HFF-Myc (cell line): ENCODE measurements around the gene BCAN.
A peak's percentile ranks its signal among the peaks of the same experiment; 100 is the strongest.

Experiments used
- DNase-seq: peaks from one replicate; pipeline ENCODE4 v3.0.0-alpha.2; 2011; ENCODE audit warnings: low read depth; ENCODE audit errors: extremely low read depth
- H3K4me3 ChIP-seq: replicated peaks from 2 replicates; pipeline ENCODE4 v1.5.1; 2011; ENCODE audit warnings: low read depth, mild to moderate bottlenecking, control low read depth, low read length
- TF ChIP-seq, protein P1 (sequence below): IDR thresholded peaks from 2 replicates; pipeline ENCODE4 v1.5.1; 2012; ENCODE audit warnings: mild to moderate bottlenecking, low read depth, low read length, control low read depth; ENCODE audit errors: missing control alignments

Gene BCAN

DNA sequence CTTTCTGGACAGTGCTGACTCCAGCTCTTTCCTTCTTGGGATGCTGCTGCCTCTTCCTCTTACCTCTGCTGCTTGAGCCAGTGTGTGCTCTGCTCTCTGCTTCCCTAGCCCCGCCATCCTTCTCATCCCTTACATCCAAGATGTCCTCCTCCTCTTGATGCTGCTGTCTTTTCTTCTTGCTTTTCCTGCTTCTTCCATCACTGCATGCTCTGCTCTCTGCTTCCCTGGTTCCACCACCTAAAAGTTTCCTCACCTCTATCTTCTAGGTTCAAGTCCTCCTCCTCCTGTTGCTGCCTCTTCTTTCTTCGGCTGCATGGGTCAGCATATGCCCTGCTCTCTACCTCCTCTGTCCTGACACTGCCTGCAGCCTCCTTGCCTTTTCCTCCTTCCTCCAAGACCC is 46.9 kb upstream of the BCAN start:
- no peak overlapping the region for H3K4me3 ChIP-seq
- TF ChIP-seq, protein P1, sequence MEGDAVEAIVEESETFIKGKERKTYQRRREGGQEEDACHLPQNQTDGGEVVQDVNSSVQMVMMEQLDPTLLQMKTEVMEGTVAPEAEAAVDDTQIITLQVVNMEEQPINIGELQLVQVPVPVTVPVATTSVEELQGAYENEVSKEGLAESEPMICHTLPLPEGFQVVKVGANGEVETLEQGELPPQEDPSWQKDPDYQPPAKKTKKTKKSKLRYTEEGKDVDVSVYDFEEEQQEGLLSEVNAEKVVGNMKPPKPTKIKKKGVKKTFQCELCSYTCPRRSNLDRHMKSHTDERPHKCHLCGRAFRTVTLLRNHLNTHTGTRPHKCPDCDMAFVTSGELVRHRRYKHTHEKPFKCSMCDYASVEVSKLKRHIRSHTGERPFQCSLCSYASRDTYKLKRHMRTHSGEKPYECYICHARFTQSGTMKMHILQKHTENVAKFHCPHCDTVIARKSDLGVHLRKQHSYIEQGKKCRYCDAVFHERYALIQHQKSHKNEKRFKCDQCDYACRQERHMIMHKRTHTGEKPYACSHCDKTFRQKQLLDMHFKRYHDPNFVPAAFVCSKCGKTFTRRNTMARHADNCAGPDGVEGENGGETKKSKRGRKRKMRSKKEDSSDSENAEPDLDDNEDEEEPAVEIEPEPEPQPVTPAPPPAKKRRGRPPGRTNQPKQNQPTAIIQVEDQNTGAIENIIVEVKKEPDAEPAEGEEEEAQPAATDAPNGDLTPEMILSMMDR: no peak
- DNase-seq: no peak

DNA sequence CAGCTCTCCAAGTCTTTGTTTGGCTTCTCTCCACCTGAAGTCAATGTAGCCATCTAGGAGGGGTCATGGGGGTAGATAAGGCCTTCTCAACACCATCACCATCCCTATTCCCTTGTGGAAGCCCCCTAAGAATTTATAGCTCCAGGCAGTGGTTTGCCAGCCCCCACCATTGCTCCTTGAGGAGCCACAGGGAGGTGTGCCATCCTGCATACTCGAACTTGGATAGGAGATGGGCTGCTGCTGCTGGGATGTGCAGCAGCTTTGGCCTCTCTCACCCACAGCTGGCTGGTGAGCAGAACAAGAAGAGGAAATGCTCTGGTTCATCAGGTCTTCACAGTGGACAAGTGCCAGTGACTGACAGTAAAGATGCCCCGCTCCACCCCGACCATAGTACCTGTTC is 45.5 kb upstream of the BCAN start:
- TF ChIP-seq, protein P1: no peak
- H3K4me3 ChIP-seq: no peak overlapping the region
- no peak for DNase-seq

DNA sequence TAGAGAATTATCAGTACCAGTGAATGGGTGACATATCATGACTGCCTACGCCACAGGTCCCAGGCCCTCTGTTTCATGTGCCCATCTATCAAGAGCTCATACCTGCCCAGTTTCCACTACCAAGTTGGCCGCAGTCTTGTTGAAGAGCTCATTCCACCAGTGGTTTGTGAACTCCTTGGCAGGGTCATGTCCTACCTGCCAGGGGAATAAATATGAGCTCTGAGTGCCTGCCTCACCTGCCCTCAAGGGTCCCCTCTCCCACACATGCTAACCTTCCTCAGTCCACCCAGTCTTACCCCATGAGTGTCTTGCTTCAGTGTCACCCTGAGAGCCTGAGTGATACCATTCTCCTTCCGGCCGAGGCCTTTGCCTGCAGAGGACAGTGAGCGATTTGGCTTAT is 43.8 kb upstream of the BCAN start:
- no peak overlapping the region for H3K4me3 ChIP-seq
- DNase-seq: no peak
- TF ChIP-seq, protein P1: no peak

DNA sequence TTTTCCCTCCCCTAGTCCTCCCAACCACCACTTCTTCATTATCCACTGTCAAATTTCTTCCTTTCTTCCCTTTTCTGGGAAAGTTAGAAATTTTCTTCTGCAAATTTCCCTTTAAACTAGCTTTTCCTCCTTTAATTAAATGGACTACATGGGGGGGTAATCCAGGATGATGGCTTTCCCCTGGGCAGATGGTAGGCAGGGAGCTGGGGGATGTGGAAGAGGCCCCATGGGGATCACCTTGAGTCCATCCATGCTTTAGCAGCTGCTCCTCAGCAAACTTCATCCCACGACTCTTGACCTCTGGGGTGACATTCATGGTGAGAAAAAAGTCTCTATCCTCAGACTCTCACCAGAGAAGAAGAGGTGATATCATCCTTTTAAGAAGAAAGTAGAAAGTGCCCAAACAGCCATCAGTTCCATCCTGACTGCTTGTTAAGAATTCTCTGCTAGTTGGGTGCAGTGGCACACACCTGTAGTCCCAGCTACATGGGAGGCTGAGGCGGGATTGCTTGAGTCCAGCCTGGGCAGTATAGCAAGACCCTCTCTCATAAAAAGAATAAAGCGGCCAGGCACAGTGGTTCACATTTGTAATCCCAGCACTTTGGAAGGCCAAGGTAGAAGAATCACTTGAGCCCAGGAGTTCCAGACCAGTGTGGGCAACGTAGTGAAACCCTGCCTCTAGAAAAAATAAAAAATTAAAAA is 43.0 kb upstream of the BCAN start:
- TF ChIP-seq, protein P1: no peak
- H3K4me3 ChIP-seq: no peak overlapping the region
- no peak for DNase-seq

DNA sequence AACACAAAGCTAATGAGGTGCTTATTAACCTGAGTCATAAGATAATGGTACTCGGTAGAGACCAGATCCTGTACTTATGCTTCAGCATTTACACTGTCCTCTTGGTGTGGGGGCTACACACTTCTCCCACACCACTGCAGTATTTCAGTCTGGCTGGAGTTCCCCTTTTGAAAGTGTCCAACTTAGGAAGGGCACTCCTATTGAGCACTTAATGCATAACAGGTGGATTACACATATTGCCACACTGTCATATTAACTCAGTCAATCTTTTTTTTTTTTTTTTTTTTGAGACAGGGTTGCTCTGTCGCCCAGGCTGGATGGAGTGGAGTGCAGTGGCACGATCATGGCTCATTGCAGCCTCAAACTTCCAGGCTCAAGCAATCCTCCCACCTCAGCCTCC is 42.1 kb upstream of the BCAN start:
- peak overlapping the region; percentile 74 for H3K4me3 ChIP-seq
- TF ChIP-seq, protein P1: no peak
- no peak for DNase-seq

DNA sequence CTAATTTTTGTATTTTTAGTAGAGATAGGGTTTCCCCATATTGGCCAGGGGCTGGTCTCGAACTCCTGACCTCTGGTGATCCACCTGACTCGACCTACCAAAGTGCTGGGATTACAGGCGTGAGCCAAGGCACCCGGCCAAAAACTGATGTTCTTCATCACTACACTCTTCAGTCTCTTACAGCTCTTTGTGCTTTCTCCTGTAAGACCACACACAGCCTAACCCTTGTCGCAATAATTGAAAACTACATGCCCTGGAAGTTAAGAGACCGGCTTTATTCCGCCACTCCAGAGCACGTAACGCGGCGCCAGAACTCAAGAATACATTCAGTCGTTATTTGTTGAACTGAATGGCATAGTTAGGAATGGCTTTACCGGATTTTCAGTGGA is 41.2 kb upstream of the BCAN start:
- TF ChIP-seq, protein P1: no peak
- peak overlapping the region; percentile 74 for H3K4me3 ChIP-seq
- DNase-seq: no peak
